ENCODE data around the gene KRTAP5-2.
A peak's percentile ranks its signal among the peaks of the same experiment; 100 is the strongest.

KRTAP5-2 gene

DNA sequence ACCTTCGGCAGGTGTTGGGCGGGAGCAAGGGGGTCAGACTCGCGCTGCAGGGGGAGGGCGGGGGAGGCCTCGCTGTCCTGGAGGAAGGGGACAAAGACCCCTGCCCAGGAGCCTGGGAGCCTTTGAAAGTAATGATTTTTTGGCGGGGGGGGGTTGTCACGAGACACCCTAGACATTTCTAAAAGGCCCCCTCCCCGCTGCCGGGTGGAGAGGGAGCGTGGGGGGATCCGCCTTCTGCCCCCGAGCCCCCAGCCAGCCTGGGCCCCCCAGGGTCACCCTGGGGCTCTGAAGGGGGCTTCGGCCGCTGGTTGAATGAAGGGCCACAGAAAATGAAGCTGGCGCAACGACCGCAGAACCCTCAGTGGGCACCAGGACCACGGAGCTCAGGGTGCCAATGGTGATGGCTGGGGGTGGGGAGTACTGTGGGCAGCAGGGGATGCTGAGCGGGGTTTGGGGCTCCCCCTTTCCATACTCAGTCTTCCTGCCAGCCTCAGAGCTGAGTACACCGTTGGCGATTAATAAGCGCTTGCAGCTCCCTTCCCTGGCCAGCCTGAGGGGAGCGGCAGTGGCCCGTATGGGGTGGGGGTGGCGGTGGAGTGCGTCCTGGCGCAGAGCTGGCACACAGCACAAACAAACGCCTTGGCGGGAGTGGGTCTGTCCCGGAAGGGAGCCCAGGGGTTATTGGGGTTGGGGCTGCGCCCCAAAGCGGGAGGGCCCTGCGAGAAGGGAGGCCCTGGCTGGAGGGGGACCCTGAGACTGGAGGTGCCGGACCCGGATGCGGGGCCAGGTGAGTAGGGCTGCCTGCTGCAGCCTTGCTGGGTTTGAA, 24.8 kb downstream of the KRTAP5-2 start:
- TF ChIP-seq YY1 (IDR thresholded peaks at IDR 0.05; ENCODE audit: low read depth): no peak
- no peak for TF ChIP-seq EGR1 (IDR thresholded peaks at IDR 0.05)
- TF ChIP-seq EP300 (IDR thresholded peaks at IDR 0.05; ENCODE audit: borderline replicate concordance): no peak
- TF ChIP-seq NFIC (IDR thresholded peaks at IDR 0.05): no peak
- TF ChIP-seq, protein P1, sequence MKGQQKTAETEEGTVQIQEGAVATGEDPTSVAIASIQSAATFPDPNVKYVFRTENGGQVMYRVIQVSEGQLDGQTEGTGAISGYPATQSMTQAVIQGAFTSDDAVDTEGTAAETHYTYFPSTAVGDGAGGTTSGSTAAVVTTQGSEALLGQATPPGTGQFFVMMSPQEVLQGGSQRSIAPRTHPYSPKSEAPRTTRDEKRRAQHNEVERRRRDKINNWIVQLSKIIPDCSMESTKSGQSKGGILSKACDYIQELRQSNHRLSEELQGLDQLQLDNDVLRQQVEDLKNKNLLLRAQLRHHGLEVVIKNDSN (IDR thresholded peaks at IDR 0.05): no peak
- TF ChIP-seq, protein P2, sequence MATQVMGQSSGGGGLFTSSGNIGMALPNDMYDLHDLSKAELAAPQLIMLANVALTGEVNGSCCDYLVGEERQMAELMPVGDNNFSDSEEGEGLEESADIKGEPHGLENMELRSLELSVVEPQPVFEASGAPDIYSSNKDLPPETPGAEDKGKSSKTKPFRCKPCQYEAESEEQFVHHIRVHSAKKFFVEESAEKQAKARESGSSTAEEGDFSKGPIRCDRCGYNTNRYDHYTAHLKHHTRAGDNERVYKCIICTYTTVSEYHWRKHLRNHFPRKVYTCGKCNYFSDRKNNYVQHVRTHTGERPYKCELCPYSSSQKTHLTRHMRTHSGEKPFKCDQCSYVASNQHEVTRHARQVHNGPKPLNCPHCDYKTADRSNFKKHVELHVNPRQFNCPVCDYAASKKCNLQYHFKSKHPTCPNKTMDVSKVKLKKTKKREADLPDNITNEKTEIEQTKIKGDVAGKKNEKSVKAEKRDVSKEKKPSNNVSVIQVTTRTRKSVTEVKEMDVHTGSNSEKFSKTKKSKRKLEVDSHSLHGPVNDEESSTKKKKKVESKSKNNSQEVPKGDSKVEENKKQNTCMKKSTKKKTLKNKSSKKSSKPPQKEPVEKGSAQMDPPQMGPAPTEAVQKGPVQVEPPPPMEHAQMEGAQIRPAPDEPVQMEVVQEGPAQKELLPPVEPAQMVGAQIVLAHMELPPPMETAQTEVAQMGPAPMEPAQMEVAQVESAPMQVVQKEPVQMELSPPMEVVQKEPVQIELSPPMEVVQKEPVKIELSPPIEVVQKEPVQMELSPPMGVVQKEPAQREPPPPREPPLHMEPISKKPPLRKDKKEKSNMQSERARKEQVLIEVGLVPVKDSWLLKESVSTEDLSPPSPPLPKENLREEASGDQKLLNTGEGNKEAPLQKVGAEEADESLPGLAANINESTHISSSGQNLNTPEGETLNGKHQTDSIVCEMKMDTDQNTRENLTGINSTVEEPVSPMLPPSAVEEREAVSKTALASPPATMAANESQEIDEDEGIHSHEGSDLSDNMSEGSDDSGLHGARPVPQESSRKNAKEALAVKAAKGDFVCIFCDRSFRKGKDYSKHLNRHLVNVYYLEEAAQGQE (IDR thresholded peaks at IDR 0.05; ENCODE audit: low read depth): no peak
- no peak for TF ChIP-seq CEBPB (IDR thresholded peaks at IDR 0.05)
- no peak for TF ChIP-seq RAD21 (IDR thresholded peaks at IDR 0.05; ENCODE audit: low read depth)
- TF ChIP-seq, protein P3, sequence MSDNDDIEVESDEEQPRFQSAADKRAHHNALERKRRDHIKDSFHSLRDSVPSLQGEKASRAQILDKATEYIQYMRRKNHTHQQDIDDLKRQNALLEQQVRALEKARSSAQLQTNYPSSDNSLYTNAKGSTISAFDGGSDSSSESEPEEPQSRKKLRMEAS (IDR thresholded peaks at IDR 0.05): no peak
- no peak for TF ChIP-seq CREB1 (IDR thresholded peaks at IDR 0.05; ENCODE audit: low read depth)
- no peak for TF ChIP-seq TCF12 (IDR thresholded peaks at IDR 0.05; ENCODE audit: low read depth)
- TF ChIP-seq FOXM1 (IDR thresholded peaks at IDR 0.05; ENCODE audit: borderline replicate concordance, low read depth): no peak
- TF ChIP-seq ZBTB7A (IDR thresholded peaks at IDR 0.05; ENCODE audit: low read depth): no peak; the same call in 1 of the 2 replicates
- no peak for TF ChIP-seq TAF1 (IDR thresholded peaks at IDR 0.05; ENCODE audit: low read depth)

GRCh38 chr11:1572197-1573076, 25.7 kb downstream of the KRTAP5-2 start, which contains the start of gene DUSP8:
DUSP8 (minus strand) TSS chr11:1572271; CDS start chr11:1565826, 6,445 bp downstream.
- TF ChIP-seq, protein P3 (IDR thresholded peaks at IDR 0.05): no peak
- TF ChIP-seq ZBTB7A (IDR thresholded peaks at IDR 0.05; ENCODE audit: low read depth): peak; percentile 88
- no peak for TF ChIP-seq TEAD4 (IDR thresholded peaks at IDR 0.05)
- TF ChIP-seq NFIC (IDR thresholded peaks at IDR 0.05): no peak; the same call in 1 of the 2 replicates
- TF ChIP-seq YY1 (IDR thresholded peaks at IDR 0.05; ENCODE audit: low read depth): no peak
- TF ChIP-seq TCF12 (IDR thresholded peaks at IDR 0.05; ENCODE audit: low read depth): 0 out of 2 replicates have a peak, but pooled peaks have one; percentile 29
- TF ChIP-seq, protein P1 (IDR thresholded peaks at IDR 0.05): peak; percentile 38; the same call in 1 of the 2 replicates
- TF ChIP-seq CREB1 (IDR thresholded peaks at IDR 0.05; ENCODE audit: low read depth): peak; percentile 75
- no peak for TF ChIP-seq EP300 (IDR thresholded peaks at IDR 0.05; ENCODE audit: borderline replicate concordance)
- no peak for TF ChIP-seq RAD21 (IDR thresholded peaks at IDR 0.05; ENCODE audit: low read depth)
- TF ChIP-seq EGR1 (IDR thresholded peaks at IDR 0.05): no peak

GRCh38 chr11:1571760-1572196, 26.3 kb downstream of the KRTAP5-2 start:
- TF ChIP-seq, protein P2 (IDR thresholded peaks at IDR 0.05; ENCODE audit: low read depth): no peak
- TF ChIP-seq YY1 (IDR thresholded peaks at IDR 0.05; ENCODE audit: low read depth) (no peak), ZBTB7A (IDR thresholded peaks at IDR 0.05; ENCODE audit: low read depth) (no peak; the same call in 1 of the 2 replicates), TAF1 (IDR thresholded peaks at IDR 0.05; ENCODE audit: low read depth) (no peak), TCF12 (IDR thresholded peaks at IDR 0.05; ENCODE audit: low read depth) (no peak), FOXM1 (IDR thresholded peaks at IDR 0.05; ENCODE audit: borderline replicate concordance, low read depth) (no peak), EGR1 (IDR thresholded peaks at IDR 0.05) (no peak), CEBPB (IDR thresholded peaks at IDR 0.05) (no peak)
- TF ChIP-seq, protein P1 (IDR thresholded peaks at IDR 0.05): no peak
